HG02678 (cell line): Measurements from ENCODE around the gene CD160.
A peak's percentile ranks its signal among the peaks of the same experiment; 100 is the strongest.
"Not testable (repeated sequence)": the region's sequence is repeated elsewhere in the genome, so short reads cannot be mapped to it uniquely, and the experiment has no call there.

Experiments used
- ATAC-seq: cut with Tn5 transposase; IDR thresholded peaks from one replicate; pipeline ENCODE4 v1.9.1; 2021; ENCODE audit warnings: mild to moderate bottlenecking, moderate library complexity; ENCODE audit not compliant: unreplicated experiment

Gene CD160, protein sequence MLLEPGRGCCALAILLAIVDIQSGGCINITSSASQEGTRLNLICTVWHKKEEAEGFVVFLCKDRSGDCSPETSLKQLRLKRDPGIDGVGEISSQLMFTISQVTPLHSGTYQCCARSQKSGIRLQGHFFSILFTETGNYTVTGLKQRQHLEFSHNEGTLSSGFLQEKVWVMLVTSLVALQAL

DNA sequence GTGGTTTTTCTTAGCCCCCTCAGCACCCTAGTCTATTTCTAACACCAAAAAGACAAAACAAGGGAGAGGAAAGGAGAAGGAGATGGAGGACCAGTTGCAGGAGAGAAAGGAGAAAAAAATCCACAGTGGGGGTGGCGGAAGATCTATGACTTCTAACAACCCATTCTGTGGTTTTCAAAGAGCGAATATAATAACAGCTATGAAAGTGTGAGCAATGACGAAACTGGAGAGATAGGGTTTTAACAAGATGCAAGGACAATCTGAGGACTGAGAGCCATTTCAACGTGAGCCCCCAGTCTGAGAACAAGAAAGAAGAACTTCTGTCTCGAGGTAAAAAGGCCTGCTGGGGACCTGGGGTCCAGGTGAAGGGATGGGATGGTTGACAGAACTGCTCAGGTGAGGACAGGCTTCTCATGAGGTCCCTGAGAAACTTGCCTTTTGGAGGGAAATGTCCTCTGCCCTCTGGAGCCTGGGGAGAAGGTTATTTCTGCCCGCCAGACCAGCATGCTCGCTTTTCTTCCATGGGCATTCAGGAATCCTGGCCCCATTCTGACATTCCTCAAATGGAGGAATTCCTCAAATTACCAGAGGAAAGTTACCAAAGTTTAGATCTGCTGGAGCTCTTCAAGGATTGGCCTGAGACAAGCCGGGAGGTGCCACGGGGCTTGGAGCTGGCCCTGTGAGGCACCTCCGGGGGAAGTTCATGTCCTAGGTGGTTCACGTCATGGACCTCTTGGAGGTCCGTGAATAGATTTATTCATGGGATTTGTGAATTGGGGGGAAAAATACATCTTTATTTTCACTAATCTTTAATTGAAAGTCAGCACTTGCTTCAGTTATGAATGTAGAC is at the start of gene CD160:
CD160 (plus strand) TSS at position 270 of the 850 bp plus-strand sequence. CDS start 8,829 bp downstream, outside the sequence.
- ATAC-seq = no peak

DNA sequence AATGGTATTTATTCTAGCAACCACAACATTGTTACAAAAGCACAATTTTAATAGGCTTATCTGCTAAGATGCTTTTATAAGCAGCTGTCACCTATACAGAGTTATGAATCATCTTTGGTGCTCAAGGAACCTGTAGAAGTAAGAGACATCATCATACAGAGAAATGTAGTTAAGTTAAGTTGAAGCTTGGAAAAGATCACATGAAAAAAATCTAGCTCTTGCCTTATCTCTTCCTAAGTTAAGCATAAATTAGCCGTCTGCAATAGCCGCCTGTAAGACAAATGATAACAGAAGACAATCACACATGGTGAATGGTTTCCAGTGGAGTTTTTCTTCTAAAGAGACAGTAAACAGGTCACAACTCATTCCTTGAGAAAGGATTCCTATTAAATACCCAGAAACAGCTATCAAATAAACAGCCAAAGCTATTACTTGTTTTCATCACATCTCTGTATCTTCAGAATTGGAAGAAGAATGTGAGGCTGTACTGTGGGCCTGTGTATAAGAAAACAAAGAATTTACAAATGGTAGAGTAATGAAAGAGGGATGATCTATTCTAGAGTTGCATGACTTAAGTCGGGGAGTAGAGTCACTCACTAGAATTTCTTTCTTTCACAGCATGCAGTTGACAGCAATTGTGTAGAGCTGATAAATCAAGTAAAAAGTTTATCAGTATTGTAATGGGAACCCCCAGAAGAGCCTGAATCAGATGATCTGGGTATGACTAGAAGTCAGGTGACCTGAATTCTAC is 48.1 kb upstream of the CD160 start:
- ATAC-seq = not testable (repeated sequence)

DNA sequence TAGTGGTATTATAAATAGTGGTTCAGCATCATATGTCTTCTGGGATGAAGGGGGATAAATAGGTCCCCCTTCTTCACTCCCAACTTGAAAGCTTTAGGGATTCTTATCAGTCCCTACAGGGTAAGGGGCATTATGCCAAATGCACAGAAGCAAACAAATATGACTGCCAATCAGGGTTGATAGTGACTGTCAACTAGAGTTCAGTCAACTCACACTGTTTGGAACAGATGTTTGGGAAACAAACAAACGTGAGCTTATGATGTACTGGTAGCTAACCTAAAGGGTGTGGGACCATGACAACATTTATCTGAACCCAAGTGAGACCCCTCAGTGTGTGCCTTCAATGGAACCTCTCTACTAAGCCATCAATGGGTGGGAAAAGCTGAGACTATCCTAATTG is 46.1 kb upstream of the CD160 start:
- ATAC-seq = not testable (repeated sequence)

DNA sequence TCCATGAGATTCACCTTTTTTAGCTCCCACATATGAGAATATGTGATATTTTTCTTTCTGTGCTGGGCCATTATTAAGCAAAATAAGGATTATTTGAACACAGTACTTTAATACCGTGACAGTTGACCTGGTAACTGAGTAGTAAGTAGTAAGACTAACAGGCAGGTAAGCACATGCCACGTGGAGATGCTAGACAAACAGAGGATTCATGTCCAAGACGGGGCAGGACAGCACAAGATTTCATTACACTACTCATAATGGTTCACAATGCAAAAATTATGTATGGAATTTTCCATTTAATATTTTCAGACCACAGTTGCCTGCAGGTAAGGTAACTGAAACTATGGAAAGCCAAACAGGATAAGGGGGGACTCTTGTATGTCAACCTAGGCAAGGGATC is 34.4 kb upstream of the CD160 start:
- not testable (repeated sequence) for ATAC-seq

DNA sequence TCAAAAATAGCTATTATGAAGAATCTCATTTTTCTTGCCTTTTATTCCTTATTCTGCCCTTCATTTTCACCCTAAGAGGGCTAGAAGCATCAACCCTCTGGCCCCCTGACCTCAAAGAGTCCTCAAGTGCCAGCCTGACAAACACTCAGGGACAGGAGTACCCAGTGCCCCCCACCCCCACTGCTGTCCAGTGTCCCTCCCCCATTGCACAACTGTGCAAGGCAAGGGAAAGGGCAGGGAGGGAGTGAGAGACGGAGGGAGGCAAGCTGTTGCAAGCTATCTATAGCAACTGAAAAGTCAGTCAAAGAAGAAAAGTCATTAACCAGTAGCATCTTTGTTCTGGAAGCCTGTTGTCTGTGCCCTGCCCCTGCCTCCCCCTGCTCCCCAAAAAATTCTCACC is 33.2 kb upstream of the CD160 start:
- not testable (repeated sequence) for ATAC-seq

DNA sequence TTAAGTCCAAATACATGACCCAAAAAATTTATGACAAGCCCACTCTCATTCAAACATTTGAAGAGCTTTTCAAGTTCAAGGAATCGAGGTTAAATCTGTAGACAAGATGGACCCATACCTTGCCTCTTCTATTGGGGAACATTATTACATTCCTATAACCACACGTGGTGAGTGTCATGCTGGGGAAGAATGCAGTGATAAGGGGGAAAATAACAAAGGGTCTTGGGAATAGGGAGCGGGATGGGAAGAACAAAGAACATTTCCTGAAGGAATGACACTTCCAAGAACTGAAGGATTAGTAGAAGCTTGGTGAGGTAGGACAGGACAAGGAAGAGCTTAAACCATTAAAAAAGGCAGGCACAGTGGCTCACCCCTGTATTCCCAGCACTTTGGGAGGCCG is 31.0 kb upstream of the CD160 start:
- ATAC-seq = no peak

DNA sequence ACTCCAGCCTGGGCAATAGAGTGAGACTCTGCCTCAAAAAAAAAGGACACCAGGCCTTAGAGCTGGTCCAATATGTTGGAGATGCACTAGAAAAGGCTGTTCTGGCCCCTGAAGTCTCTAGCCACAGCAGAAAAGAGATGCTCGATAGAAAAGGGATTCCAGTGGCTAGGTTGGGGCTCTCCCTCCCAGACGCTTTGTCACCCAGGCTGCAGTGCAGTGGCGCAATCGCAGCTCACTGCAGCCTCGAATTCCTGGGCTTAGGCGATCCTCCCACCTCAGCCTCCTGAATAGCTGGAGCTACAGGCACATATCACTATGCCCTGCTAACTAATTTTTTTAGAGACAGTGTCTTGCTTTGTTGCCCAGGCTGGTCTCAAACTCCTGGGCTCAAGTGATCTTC is 30.4 kb upstream of the CD160 start:
- ATAC-seq = no peak

DNA sequence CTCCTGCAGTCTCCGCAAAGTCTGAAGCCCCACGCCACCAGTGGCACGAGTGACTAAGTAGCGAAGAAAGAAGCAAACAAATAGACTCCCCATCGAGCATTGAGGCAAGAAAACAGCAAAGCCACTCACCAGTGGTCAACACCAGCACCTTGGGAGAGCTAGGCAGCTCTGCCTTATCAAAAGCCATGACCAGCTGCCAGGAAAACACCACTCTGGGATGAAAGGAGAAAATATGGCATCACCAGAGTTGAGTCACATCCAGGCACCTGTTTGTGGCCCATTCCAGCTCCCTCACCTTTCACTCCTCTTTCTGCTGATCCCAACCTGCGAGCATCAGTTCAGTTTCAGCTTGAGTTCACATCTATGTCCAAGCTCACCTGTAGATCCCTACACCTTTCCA is 29.4 kb upstream of the CD160 start:
- ATAC-seq = no peak

DNA sequence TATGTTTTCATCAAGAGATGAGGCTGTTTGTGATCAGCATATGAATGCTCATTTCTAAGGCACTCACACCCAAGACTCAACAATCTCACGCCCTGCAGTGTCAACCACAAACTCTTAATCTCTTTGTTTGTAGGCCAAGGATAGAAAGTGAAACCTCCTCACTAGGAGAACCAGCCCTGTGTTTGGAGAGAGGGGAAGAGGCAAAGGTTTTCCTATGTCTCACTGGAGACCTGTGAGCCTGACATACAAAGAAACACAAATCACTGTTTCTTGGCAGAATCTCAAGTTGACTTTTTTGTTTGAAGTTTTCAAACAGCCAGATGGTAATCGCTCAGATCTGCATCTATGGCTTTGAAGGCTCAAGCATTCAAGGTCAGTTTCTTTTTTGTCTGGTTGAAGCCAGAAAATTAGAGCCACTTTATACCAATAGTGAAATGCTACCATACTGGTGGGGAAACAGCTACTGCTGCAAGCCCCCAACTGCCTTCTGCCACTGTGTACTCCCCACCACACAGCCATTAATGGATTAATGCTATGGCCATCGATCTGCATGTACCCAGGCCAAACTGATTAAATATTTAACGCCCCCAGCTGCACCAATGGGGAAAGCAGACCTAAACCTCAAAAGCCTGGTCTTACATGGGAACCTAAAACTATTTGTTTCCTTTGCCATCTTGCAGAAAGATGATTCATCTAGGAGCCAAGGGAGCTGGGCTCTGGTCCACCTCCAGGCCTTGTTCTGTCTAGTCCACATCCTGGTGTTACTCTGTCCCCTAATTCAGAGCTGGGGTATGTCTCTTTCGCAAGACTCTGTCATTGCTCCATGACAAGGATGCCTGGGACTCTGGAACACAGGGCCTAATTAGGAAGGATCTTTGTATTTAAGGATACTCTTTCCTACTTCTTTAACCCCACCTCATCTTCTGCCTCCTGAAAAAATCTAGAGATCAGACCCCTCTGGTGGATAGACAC is 28.4 kb upstream of the CD160 start:
- peak; percentile 71 for ATAC-seq

DNA sequence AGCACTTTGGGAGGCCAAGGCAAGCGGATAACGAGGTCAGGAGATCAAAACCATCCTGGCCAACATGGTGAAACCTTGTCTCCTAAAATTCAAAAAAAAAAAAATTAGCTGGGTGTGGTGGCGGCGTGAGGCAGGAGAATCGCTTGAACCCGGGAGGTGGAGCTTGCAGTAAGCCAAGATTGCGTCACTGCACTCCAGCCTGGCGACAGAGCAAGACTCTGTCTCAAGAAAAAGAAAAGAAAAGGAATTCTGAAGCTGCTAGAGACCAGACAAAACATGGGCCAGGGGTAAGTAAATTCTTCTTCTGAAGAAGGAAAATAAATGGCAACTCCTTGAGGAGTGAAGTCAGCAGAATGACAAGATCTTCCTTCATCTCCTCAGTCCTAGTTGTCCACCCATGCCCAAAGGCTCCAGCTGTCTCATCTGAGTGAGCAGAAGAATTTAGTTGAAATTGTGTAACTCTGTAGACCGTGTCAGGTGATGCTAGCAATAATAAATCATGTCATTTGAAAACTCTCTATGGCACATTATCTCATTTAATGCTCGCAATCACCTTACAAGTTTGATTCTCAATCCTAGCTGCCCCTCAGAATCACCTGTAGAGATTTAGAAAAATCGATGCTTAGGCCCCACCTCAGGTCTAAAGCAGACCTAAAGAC is 26.4 kb upstream of the CD160 start:
- ATAC-seq = no peak

DNA sequence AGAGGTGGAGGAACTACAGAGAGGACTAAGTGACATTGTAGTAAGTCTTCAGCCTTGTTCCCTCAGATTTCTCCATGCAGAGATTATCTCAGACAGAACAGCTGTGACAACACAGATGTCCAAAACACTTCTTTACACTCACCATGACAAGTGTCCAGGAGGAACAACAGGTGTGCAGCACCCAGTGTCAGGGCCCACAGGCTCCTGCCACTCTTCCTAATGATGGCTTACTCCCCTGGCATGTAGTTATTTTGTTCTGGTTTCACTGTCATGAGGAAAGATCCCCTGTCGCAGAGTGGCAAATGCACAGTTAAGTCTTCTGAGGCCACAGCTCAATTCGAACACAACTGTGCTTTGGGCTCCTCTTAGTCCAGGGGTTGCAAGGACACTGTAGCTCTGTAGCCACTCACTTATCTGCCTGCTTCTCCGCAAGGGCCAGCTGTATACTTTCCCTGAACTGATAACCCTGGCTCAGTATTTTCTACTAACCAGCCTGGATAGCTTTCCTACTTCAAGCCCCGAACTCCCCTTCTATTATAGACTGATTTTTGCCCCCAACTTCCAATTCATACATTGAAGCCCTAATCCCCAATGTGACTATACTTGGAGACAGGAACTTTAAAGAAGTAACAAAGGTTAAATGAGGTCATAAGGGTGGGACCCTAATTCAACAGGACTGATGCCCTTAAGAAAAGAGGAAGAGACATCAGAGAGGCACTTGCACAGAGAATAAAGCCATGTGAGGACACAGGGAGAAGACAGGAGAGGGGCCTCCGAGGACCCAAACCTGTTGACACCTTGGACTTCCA is 23.3 kb upstream of the CD160 start:
- ATAC-seq = no peak

DNA sequence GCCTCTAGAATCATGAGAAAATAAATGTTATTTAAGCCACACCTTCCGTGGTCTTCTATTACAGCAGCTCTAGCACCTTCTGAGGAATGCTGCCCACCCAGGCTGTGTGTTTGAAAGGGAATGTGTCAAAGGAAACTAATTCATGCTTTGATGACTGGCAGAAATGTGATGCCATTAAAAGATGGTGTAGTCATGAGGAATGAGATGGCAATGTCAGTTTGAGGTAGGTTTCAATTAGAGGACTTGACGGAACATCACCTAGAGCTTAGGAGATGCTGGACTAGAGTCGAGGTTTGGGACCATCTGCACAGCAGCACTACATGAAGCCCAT is 22.7 kb upstream of the CD160 start:
- ATAC-seq = no peak

DNA sequence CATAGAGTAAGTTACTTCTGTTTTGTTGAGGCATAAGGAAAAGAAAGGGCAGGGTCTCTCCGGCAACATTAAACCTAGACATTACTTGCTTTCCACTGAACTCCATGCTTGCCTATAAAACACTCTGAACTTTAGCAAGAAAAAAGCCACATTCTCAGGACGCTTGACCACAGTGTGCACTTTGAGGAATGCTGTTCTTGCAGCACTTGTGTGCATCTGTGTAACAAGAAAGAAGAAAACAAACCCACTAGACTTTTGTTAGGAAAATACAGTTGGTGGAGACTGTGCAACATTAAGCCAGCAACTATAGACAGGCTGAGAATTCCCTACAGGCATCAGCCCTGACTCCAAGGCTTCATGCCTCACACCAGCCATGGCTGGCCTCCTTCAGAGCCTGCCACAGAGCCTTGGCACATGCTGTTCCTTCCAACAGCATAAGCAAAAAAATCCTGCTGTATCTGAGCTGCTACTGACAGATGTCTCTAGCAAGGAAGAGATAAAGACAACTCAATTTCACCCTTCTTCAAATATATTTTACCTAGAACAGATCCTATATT is 17.9 kb upstream of the CD160 start:
- no peak for ATAC-seq

DNA sequence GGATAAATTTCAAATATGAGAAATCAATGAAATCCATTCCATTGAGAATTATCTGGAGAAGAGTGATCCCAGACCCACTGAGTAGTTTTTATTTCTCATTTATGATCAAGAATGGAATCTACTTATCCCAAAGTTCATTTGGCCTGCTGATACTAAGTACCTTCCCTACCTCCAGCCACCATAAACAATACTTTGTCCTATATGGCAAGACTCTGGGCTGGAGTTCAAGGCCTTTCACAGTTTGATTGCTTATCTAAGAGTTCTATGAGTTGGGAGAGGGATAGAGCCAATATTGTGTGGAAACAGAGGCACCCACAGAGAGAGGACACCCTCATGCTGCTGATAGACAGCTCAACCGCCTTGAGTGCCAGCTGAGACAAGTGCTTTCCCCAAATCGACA is 17.2 kb upstream of the CD160 start:
- no peak for ATAC-seq

DNA sequence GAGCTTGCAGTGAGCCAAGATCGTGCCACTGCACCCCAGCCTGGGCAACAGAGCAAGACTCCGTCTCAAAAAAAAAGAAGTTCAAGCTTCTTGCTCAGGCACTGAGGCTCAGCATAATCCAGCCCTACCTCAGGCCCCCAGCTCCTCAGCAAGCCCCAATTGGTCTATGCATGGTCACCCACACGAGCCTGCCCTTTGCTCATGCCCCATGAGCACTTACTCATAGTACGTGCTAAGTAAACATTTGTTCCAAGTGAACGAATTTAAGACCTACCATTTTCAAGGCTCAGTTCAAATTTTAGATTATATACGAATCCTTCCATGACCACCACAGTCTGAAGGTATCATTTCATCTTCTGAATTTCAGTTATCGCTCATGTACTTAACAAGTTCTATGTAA is 16.5 kb upstream of the CD160 start:
- no peak for ATAC-seq

DNA sequence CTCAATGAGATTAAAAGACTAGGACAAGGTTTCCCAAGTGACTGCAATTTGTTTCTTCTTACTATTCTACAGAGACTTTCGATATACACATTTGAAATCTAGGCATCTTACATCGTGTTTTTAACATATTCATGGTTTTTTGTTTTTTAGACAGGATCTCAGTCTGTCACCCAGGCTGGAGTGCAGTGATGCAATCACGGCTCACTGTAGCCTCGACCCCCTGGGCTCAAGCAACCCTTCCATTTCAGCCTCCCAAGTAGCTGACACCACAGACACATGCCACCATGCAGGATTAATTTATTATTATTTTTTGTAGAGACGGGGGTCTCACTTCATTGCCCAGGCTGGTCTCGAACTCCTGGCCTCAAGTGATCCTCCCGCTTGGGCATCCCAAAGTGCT is 13.7 kb upstream of the CD160 start:
- ATAC-seq = no peak

DNA sequence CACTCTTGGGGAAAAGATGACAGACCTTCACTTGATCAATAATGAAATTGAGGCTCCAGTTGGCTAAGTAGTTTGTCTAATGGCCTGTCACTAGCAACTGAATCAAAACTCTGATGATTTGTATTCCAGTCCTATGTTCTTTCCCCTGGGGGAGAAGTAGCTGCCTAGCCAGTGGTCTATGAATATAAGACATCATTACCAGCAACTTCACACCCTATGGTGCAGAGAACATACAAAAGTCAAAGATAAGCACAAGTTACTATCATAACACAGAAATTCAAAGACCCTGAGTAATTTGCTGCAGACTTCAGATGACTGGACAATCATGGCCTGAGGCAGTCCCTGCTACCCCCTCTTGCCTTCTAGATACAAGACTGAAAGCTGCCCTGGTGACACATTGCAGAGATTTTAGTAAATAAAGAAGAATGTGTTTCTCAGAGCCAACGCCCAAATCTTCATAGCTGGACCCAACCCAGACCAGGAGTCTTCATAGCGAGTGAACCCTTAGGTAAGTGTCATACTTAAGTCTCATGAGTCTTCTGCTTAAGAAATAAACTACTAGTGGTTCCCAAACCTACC is 13.1 kb upstream of the CD160 start:
- ATAC-seq = no peak

DNA sequence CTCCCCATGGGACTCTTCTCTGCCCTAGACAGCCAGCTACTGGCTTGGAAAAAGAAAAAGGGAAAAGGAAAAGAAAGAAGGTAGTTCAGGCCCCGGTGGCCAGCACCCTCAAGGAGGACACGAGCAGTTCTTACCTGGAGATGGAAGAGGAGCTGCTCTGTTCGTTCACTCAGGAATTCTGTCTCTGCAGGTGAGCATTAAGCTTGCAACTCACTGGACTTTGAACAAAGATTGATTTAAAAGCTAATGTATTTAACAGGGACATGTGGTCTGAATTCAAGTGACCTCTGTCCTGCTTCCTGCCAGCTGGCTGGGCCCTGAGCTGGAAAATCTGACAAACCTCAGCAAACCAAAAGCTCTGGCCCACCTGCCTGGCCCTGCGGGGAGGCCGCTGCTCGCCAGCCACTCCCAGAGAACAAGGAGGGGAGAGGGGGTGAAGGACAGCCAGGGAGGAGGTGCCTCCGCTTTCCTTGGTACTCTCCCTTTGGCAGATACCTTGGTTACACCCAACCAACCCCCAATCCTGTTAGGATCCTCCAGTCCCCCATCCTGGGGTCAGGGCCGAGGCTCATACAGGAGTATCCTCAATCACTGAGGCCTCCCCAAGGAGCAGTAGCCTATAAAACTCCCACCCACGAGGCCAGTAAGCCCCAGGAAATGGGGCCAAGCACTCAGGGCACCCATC is 12.0 kb upstream of the CD160 start, which contains the start of gene PDZK1:
PDZK1 (minus strand) TSS at position 186 of the 685 bp plus-strand sequence. CDS start 19,347 bp downstream, outside the sequence.
- no peak for ATAC-seq
